Measurements from ENCODE around the gene RHOD.

RHOD gene, protein sequence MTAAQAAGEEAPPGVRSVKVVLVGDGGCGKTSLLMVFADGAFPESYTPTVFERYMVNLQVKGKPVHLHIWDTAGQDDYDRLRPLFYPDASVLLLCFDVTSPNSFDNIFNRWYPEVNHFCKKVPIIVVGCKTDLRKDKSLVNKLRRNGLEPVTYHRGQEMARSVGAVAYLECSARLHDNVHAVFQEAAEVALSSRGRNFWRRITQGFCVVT

DNA sequence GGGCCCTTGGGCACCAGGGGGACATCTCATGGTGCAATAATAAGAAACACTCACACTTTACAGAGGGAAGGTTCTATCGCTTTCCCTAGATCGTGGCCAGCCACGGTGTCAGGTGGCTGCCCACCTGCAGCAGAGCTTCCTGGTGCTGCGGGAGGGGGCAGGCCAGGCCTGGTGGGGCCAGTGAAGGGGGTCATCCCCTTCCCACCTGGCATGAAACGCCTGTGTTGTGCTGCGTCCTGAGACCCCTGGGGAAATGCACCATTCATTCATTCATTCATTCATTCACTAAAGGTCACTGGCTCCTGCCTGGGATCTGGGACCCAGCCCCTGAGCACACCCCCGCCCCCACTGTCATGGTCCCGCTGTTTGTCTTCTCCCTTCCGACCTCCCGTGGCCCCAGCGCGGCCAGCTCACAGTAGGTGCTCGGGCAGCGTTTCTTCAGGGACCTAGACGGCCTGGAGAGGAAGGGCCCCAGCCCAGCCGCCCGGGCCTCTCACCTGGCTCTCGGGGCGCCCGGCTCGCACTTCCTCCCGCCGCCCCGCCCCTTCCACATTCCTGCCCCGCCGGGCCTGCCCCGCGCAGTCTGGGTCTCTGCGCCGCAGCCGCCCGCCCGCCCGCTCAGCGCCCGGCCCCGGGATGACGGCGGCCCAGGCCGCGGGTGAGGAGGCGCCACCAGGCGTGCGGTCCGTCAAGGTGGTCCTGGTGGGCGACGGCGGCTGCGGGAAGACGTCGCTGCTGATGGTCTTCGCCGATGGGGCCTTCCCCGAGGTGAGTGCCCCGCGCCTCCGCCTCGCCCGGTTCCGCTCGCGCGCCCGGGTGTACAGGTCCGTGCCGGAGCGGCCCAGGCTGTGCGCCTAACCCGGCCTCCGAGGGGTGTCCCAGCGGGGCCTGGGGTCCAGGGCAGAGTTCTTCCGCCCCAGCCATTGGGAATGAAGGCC, at the start of gene RHOD:
RHOD (plus strand) TSS at position 581 of the 938 bp plus-strand sequence; CDS start at position 637, 56 bp downstream.
- DNase-seq (ENCODE audit: low read depth), result no peak
- TF ChIP-seq, protein P1, sequence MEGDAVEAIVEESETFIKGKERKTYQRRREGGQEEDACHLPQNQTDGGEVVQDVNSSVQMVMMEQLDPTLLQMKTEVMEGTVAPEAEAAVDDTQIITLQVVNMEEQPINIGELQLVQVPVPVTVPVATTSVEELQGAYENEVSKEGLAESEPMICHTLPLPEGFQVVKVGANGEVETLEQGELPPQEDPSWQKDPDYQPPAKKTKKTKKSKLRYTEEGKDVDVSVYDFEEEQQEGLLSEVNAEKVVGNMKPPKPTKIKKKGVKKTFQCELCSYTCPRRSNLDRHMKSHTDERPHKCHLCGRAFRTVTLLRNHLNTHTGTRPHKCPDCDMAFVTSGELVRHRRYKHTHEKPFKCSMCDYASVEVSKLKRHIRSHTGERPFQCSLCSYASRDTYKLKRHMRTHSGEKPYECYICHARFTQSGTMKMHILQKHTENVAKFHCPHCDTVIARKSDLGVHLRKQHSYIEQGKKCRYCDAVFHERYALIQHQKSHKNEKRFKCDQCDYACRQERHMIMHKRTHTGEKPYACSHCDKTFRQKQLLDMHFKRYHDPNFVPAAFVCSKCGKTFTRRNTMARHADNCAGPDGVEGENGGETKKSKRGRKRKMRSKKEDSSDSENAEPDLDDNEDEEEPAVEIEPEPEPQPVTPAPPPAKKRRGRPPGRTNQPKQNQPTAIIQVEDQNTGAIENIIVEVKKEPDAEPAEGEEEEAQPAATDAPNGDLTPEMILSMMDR (conservative IDR thresholded peaks at IDR 0.05; ENCODE audit: low read depth, low read length), result no peak
- peak within 1 kb of the TSS; percentile 57 for H3K4me3 ChIP-seq (ENCODE audit: low read length)

DNA sequence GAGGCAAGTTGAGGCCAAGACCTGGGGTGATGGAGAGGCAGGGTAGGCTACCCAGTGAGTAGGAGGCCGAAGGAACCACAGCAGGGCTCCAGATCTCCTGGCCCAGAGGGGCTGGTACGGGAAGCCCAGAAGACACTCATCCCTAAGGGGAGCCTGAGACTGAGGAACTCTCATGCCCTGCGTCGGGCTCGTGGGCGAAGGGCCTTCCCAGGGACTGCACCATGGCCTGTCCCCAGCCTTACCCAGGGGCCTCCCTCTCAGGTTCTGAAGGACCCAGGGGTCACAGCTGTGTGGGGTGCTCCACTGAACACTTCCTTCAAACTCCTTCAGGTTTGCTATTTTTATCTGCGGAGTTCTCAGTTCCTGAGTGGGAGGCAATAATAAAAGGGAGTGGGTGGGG, 49.5 kb upstream of the RHOD start:
- no peak overlapping the region for H3K4me3 ChIP-seq (ENCODE audit: low read length)
- no peak for DNase-seq (ENCODE audit: low read depth)
- TF ChIP-seq, protein P1 (conservative IDR thresholded peaks at IDR 0.05; ENCODE audit: low read depth, low read length), result no peak

DNA sequence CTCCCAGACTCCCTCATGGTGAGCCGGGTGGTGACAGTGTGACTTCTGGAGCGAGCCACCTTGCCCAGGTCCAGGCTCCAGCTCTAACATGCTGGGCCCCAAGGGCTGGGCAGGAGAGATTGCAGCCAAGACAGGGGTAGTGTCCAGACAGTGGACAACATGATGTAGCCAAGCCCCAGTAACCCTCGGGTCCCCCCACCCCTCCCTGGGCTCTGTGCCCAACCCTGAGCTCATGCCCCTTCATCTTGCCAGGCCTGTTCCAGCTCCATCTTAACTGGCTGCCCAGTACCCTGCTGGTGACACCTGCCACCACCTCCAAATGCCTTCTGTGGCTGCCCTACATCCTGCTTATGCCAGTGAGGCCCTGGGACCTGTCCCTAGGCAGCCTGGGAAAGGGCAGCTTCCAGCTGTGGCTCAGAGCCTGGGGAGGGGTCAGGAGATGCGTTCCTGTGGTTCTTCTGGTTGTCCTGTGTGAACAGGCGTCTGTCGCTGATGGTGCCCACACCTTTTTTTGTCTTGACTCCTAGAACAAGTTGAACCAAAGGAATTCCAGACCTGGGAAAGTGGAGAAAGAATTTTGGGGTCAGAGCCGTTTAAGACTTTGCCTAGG, 46.2 kb upstream of the RHOD start:
- H3K4me3 ChIP-seq (ENCODE audit: low read length), result no peak overlapping the region
- no peak for DNase-seq (ENCODE audit: low read depth)
- TF ChIP-seq, protein P1 (conservative IDR thresholded peaks at IDR 0.05; ENCODE audit: low read depth, low read length), result no peak

DNA sequence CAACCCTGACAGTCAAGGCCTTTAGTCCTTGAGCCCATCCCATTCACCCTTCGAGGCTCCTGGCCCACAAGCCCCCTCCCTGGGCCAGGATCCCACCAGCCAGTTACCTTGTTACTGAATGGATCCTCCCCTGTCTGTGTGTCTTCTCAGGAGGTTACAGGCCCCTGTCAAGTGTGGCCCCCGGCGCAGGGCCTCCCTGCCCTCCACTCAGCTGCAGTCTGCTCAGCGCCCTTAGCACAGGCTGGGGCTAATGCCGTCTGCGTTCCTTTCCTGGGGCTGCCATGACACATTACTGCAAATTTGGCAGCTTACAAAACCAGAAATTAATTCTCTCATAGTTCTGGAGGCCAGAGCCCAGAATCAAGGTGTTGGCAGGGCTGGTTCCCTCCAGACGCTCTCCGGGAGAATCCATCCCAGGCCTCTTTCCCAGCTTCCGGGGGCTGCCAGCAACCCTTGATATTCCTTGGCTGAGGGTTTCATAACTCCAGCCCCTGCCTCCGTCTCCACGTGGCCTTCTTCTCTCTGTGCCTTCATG, 43.1 kb upstream of the RHOD start:
- TF ChIP-seq, protein P1 (conservative IDR thresholded peaks at IDR 0.05; ENCODE audit: low read depth, low read length), result no peak
- H3K4me3 ChIP-seq (ENCODE audit: low read length), result no peak overlapping the region
- DNase-seq (ENCODE audit: low read depth), result no peak

DNA sequence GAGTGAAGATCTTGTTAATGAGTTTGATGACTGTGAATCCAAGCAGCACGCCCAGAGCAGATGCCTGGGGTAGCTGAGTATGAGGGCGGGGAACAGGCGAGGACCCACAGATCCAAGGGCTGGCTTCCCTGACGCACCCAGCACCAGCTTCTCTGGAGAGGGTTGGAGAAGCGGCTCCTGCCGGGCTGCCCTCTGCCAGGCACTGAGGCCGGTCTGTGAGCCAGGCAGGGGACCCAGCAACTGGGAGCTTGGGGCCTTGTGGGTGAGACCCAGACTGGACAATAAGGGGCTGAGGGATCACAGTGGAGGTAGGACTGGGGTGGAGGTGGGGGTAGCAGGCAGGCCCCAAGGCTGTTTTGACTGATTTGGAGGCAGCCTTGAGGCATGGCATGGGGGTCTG, 42.3 kb upstream of the RHOD start:
- DNase-seq (ENCODE audit: low read depth), result no peak
- TF ChIP-seq, protein P1 (conservative IDR thresholded peaks at IDR 0.05; ENCODE audit: low read depth, low read length), result no peak
- H3K4me3 ChIP-seq (ENCODE audit: low read length), result no peak overlapping the region

DNA sequence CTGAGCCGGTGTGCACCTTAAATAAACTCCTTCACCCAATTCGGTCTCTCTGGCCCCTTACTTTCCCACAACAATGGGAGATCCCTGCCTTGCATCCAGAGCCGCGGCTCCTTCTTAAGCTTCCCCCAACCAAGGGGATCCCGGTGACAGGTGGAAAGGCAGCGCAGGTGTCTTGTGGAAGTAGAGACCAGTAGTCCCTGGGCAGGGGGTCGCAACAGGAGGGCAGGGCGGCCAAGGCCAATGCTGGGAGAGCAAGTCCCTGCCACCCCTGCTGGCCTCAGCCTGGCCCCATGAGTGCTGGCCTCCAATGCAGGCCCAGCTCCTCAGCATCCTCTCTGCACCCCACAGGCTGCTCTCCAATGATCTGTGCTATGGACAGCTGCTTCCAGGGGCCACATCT, 41.6 kb upstream of the RHOD start:
- no peak overlapping the region for H3K4me3 ChIP-seq (ENCODE audit: low read length)
- TF ChIP-seq, protein P1 (conservative IDR thresholded peaks at IDR 0.05; ENCODE audit: low read depth, low read length), result no peak
- no peak for DNase-seq (ENCODE audit: low read depth)

Measured in retinal pigment epithelial cell (primary cell).